Omental fat pad (tissue), 4 donors: ENCODE data around the gene PLEKHN1. TPM values are rescaled to one million over a fixed set of nuclear protein-coding genes. Genes with fewer than 3 reads are reported as not detected.
"Not testable (repeated sequence)": the region's sequence is repeated elsewhere in the genome, so short reads cannot be mapped to it uniquely, and the experiment has no call there.

Experiments
- ATAC-seq: fragments of 150-250 bp; one replicate; pipeline ENCODE4 v1.9.1; 2016; ENCODE audit warnings: mild to moderate bottlenecking, moderate library complexity; ENCODE audit not compliant: low FRiP score
- DNase-seq: peaks from one replicate; pipeline ENCODE4 v3.0.0-alpha.2; 2019; ENCODE audit warnings: low spot score
- CTCF ChIP-seq, 3 donors: fragments of 450-650 bp; IDR thresholded peaks; one replicate each; pipeline ENCODE4 v1.5.1; 2016 to 2017; ENCODE audit warnings: antibody characterized with exemption in 3 of 3, mild to moderate bottlenecking in 3 of 3, moderate library complexity in 2 of 3
- total RNA-seq, 4 donors: library from RNA; depleted of rRNA; stranded (reverse); fragments of >200 nt; gene quantifications; one replicate each; pipeline ENCODE4 v1.1.0, GENCODE V29; 2016

Gene PLEKHN1
- total RNA-seq, 4 donors from 2014 or later = 0.19 to 0.48 (median 0.25) TPM; not detected in 1

GRCh38 chr1:984476-984814 lies 18.2 kb downstream of the PLEKHN1 start:
- DNase-seq (no peak), ATAC-seq (no peak)
- no peak for TF ChIP-seq CTCF (IDR thresholded peaks at IDR 0.05)

- TF ChIP-seq CTCF (IDR thresholded peaks at IDR 0.05) = no peak
- no peak for DNase-seq
- ATAC-seq = no peak
These were observed 18.8 kb downstream of the PLEKHN1 start for GRCh38 chr1:985126-985525.

GRCh38 chr1:988061-988460 lies 21.8 kb downstream of the PLEKHN1 start:
- ATAC-seq, DNase-seq: not testable (repeated sequence)

GRCh38 chr1:991275-991674 lies 25.0 kb downstream of the PLEKHN1 start:
- DNase-seq, ATAC-seq: not testable (repeated sequence)

GRCh38 chr1:991895-992294 lies 25.6 kb downstream of the PLEKHN1 start:
- no peak for DNase-seq
- TF ChIP-seq CTCF (IDR thresholded peaks at IDR 0.05) = no peak
- no peak for ATAC-seq

GRCh38 chr1:992362-992761 lies 26.1 kb downstream of the PLEKHN1 start:
- DNase-seq = no peak
- TF ChIP-seq CTCF (IDR thresholded peaks at IDR 0.05) = no peak
- ATAC-seq = no peak

GRCh38 chr1:993379-993995 lies 27.2 kb downstream of the PLEKHN1 start:
- ATAC-seq = no peak
- DNase-seq = no peak
- TF ChIP-seq CTCF (IDR thresholded peaks at IDR 0.05) = no peak

GRCh38 chr1:994546-994945 lies 28.3 kb downstream of the PLEKHN1 start:
- DNase-seq, ATAC-seq: not testable (repeated sequence)
